Measurements from ENCODE around the gene PROSER3.

PROSER3 gene

GRCh38 chr19:35717665-35718344, 40.2 kb upstream of the PROSER3 start, which contains the start of gene KMT2B:
KMT2B (plus strand) TSS chr19:35718003; CDS start chr19:35718019, 16 bp downstream.
- Histone ChIP-seq H3K4me1 (ENCODE audit: control insufficient read depth, insufficient read depth, low read depth, low read length) (peaks cover 23% of the 10 kb centered on the region), H3K36me3 (ENCODE audit: control insufficient read depth in 1 of 2, insufficient read depth in 2 of 2, low read depth in 1 of 2, low read length in 2 of 2) (peaks cover 23 to 34% of the 10 kb centered on the region in 2 experiments), H3K23ac (ENCODE audit: low read length in 2 of 2) (peak within 1 kb of the TSS in 1 of 2 experiments; percentile 97), H4K91ac (ENCODE audit: low read length) (no peak within 1 kb of the TSS), H2AK5ac (ENCODE audit: low read length, severe bottlenecking) (no peak within 1 kb of the TSS), H3K9ac (ENCODE audit: low read length) (peak within 1 kb of the TSS; percentile 92), H3K27ac (ENCODE audit: low read length, poor library complexity, severe bottlenecking) (peak within 1 kb of the TSS; percentile 75), H2BK5ac (ENCODE audit: low read depth, low read length, poor library complexity, severe bottlenecking) (no peak within 1 kb of the TSS), H3K18ac (ENCODE audit: low read depth in 1 of 2, low read length in 2 of 2) (peak within 1 kb of the TSS; percentile 84 to 96), H3K14ac (ENCODE audit: low read length in 2 of 2) (peak within 1 kb of the TSS; percentile 63 to 98), H3K79me1 (replicated peaks; ENCODE audit: low read length, poor library complexity, severe bottlenecking) (peaks cover 32% of the 10 kb centered on the region), H3K4ac (ENCODE audit: low read depth in 1 of 2, low read length in 2 of 2) (peak within 1 kb of the TSS in 1 of 2 experiments; percentile 86), H2BK120ac (ENCODE audit: low read depth, low read length) (peak within 1 kb of the TSS; percentile 89), H3K9me3 (ENCODE audit: control insufficient read depth, low read length) (no peaks in the 10 kb centered on the region), H3K4me3 (ENCODE audit: insufficient read depth in 1 of 2, low read depth in 1 of 2, low read length in 2 of 2) (peak within 1 kb of the TSS; percentile 85 to 97), H3K27me3 (ENCODE audit: control insufficient read depth in 1 of 2, insufficient read depth in 1 of 2, low read length in 2 of 2) (peaks cover 0 to 21% of the 10 kb centered on the region in 2 experiments), H3K4me2 (ENCODE audit: low read length, poor library complexity, severe bottlenecking) (peak within 1 kb of the TSS; percentile 98), H4K8ac (ENCODE audit: low read length) (no peak within 1 kb of the TSS), H2AFZ (ENCODE audit: low read depth, low read length) (peak within 1 kb of the TSS; percentile 100), H2BK15ac (ENCODE audit: low read depth, poor library complexity, severe bottlenecking) (peak within 1 kb of the TSS; percentile 95), H2BK12ac (ENCODE audit: low read length in 2 of 2) (peak within 1 kb of the TSS in 1 of 2 experiments; percentile 95)
- no peak for DNase-seq
- WGBS, result 2% methylated on average over 11 of the region's 109 CpGs

- Histone ChIP-seq H3K79me1 (replicated peaks; ENCODE audit: low read length, poor library complexity, severe bottlenecking) (peaks cover 38% of the 10 kb centered on the region), H3K4ac (ENCODE audit: low read depth in 1 of 2, low read length in 2 of 2) (peak overlapping the region in 1 of 2 experiments; percentile 86), H4K91ac (ENCODE audit: low read length) (no peak overlapping the region), H2AFZ (ENCODE audit: low read depth, low read length) (no peak overlapping the region), H3K9me3 (ENCODE audit: control insufficient read depth, low read length) (no peaks in the 10 kb centered on the region), H3K4me2 (ENCODE audit: low read length, poor library complexity, severe bottlenecking) (peak overlapping the region; percentile 82), H3K27me3 (ENCODE audit: control insufficient read depth in 1 of 2, insufficient read depth in 1 of 2, low read length in 2 of 2) (peaks cover 0 to 14% of the 10 kb centered on the region in 2 experiments), H3K9ac (ENCODE audit: low read length) (peak overlapping the region; percentile 92), H2BK12ac (ENCODE audit: low read length in 2 of 2) (no peak overlapping the region), H2BK120ac (ENCODE audit: low read depth, low read length) (peak overlapping the region; percentile 89), H4K8ac (ENCODE audit: low read length) (no peak overlapping the region), H3K23ac (ENCODE audit: low read length in 2 of 2) (peak overlapping the region in 1 of 2 experiments; percentile 97), H2BK15ac (ENCODE audit: low read depth, poor library complexity, severe bottlenecking) (peak overlapping the region; percentile 95), H3K14ac (ENCODE audit: low read length in 2 of 2) (peak overlapping the region; percentile 63 to 98), H2AK5ac (ENCODE audit: low read length, severe bottlenecking) (no peak overlapping the region), H3K18ac (ENCODE audit: low read depth in 1 of 2, low read length in 2 of 2) (peak overlapping the region; percentile 74 to 84), H2BK5ac (ENCODE audit: low read depth, low read length, poor library complexity, severe bottlenecking) (no peak overlapping the region), H3K36me3 (ENCODE audit: control insufficient read depth in 1 of 2, insufficient read depth in 2 of 2, low read depth in 1 of 2, low read length in 2 of 2) (peaks cover 30 to 40% of the 10 kb centered on the region in 2 experiments), H3K4me1 (ENCODE audit: control insufficient read depth, insufficient read depth, low read depth, low read length) (peaks cover 23% of the 10 kb centered on the region), H3K27ac (ENCODE audit: low read length, poor library complexity, severe bottlenecking) (peak overlapping the region; percentile 33), H3K4me3 (ENCODE audit: insufficient read depth in 1 of 2, low read depth in 1 of 2, low read length in 2 of 2) (peak overlapping the region; percentile 85 to 95)
- DNase-seq, result peak; percentile 30
- 4% methylated on average over 34 of the region's 42 CpGs for WGBS
Measured at GRCh38 chr19:35718345-35719041, 39.5 kb upstream of the PROSER3 start.

GRCh38 chr19:35719402-35720162, 38.4 kb upstream of the PROSER3 start:
- H3K36me3 ChIP-seq (ENCODE audit: control insufficient read depth in 1 of 2, insufficient read depth in 2 of 2, low read depth in 1 of 2, low read length in 2 of 2), result peaks cover 40 to 51% of the 10 kb centered on the region in 2 experiments
- H2AFZ ChIP-seq (ENCODE audit: low read depth, low read length), result no peak overlapping the region
- H3K27me3 ChIP-seq (ENCODE audit: control insufficient read depth in 1 of 2, insufficient read depth in 1 of 2, low read length in 2 of 2), result peaks cover 0 to 4% of the 10 kb centered on the region in 2 experiments
- 94% methylated on average over 32 of the region's 32 CpGs for WGBS
- H3K4ac ChIP-seq (ENCODE audit: low read depth in 1 of 2, low read length in 2 of 2), result no peak overlapping the region
- no peak overlapping the region for H3K18ac ChIP-seq (ENCODE audit: low read depth in 1 of 2, low read length in 2 of 2)
- H2BK5ac ChIP-seq (ENCODE audit: low read depth, low read length, poor library complexity, severe bottlenecking), result no peak overlapping the region
- peak overlapping the region; percentile 92 for H3K9ac ChIP-seq (ENCODE audit: low read length)
- peak overlapping the region; percentile 82 for H3K4me2 ChIP-seq (ENCODE audit: low read length, poor library complexity, severe bottlenecking)
- H3K14ac ChIP-seq (ENCODE audit: low read length in 2 of 2), result no peak overlapping the region
- H2BK15ac ChIP-seq (ENCODE audit: low read depth, poor library complexity, severe bottlenecking), result peak overlapping the region; percentile 83
- no peak overlapping the region for H3K23ac ChIP-seq (ENCODE audit: low read length in 2 of 2)
- H2AK5ac ChIP-seq (ENCODE audit: low read length, severe bottlenecking), result no peak overlapping the region
- H3K4me3 ChIP-seq (ENCODE audit: insufficient read depth in 1 of 2, low read depth in 1 of 2, low read length in 2 of 2), result peak overlapping the region; percentile 4 to 95
- H3K27ac ChIP-seq (ENCODE audit: low read length, poor library complexity, severe bottlenecking), result no peak overlapping the region
- H2BK12ac ChIP-seq (ENCODE audit: low read length in 2 of 2), result no peak overlapping the region
- no peak for DNase-seq
- H3K9me3 ChIP-seq (ENCODE audit: control insufficient read depth, low read length), result no peaks in the 10 kb centered on the region
- H4K91ac ChIP-seq (ENCODE audit: low read length), result no peak overlapping the region
- peaks cover 47% of the 10 kb centered on the region for H3K79me1 ChIP-seq (replicated peaks; ENCODE audit: low read length, poor library complexity, severe bottlenecking)
- H4K8ac ChIP-seq (ENCODE audit: low read length), result no peak overlapping the region
- H2BK120ac ChIP-seq (ENCODE audit: low read depth, low read length), result no peak overlapping the region
- peaks cover 23% of the 10 kb centered on the region for H3K4me1 ChIP-seq (ENCODE audit: control insufficient read depth, insufficient read depth, low read depth, low read length)

Measured in mesenchymal stem cell (in vitro differentiated cells and primary cell).